ENCODE results near the gene RPL36A.

DNA sequence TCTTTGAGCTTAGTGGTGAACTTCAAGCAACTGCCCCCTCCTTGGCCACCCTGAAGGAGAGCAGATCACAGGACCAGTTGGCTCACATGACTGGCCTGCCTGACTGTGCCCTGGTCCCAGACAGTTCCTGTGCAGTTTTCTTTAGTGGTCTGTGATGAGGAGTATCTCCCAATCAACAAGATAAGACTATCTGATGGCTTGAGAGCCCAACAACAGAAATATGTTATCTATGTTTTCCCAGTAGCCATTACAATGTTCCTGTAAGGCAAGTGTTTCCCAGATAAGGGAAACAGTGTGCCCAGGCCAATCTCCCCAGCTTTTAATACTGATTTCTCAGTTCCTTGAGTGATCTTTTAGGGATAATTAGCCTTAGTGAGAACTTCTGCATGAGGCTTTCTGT is 28.1 kb upstream of the RPL36A start:
- TF ChIP-seq ERF (CRISPR knock-in tag; IDR thresholded peaks at IDR 0.05) = no peak
- TF ChIP-seq GABPB1 (CRISPR knock-in tag; IDR thresholded peaks at IDR 0.05) = no peak
- TF ChIP-seq, protein P1, sequence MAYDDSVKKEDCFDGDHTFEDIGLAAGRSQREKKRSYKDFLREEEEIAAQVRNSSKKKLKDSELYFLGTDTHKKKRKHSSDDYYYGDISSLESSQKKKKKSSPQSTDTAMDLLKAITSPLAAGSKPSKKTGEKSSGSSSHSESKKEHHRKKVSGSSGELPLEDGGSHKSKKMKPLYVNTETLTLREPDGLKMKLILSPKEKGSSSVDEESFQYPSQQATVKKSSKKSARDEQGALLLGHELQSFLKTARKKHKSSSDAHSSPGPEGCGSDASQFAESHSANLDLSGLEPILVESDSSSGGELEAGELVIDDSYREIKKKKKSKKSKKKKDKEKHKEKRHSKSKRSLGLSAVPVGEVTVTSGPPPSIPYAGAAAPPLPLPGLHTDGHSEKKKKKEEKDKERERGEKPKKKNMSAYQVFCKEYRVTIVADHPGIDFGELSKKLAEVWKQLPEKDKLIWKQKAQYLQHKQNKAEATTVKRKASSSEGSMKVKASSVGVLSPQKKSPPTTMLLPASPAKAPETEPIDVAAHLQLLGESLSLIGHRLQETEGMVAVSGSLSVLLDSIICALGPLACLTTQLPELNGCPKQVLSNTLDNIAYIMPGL (CRISPR knock-in tag; IDR thresholded peaks at IDR 0.05) = no peak
- TF ChIP-seq, protein P2, sequence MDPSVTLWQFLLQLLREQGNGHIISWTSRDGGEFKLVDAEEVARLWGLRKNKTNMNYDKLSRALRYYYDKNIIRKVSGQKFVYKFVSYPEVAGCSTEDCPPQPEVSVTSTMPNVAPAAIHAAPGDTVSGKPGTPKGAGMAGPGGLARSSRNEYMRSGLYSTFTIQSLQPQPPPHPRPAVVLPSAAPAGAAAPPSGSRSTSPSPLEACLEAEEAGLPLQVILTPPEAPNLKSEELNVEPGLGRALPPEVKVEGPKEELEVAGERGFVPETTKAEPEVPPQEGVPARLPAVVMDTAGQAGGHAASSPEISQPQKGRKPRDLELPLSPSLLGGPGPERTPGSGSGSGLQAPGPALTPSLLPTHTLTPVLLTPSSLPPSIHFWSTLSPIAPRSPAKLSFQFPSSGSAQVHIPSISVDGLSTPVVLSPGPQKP (CRISPR knock-in tag; IDR thresholded peaks at IDR 0.05) = no peak

Measured in K562 (cell line).